Measurements from ENCODE around the gene LPXN.

LPXN gene

DNA sequence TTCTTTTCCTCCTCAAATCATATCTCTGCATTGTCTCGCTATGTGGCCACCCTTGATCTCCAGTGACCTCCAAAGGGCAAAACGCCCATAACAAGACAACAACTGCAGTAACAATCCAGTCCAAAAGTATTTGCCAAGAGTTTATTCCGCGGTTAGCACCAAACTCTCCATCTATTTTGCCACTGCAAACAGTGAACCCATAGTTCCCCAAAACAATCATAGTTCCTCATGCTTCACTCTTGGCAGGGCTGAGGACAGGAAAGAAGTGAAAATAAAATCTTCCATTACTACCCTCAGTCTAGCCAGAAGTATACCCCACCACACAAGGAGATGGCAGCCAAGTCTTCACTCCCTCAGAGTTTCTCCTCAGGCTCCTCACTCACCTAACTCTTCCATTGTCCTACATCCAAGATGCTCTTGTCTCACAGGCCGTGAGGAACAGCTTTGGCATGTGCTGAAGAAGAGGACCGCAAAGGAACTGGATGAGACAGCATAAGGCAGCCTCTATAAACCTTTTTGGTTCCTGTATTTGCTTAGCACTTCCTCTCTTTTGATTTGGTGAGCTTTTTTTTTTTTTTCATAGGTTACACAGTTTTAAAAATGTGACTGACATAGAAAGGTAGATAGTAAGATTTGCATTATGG lies at the start of gene LPXN:
LPXN (minus strand) TSS at position 480 of the 644 bp plus-strand sequence; CDS start at position 396, 84 bp downstream.
- no peak for DNase-seq

DNA sequence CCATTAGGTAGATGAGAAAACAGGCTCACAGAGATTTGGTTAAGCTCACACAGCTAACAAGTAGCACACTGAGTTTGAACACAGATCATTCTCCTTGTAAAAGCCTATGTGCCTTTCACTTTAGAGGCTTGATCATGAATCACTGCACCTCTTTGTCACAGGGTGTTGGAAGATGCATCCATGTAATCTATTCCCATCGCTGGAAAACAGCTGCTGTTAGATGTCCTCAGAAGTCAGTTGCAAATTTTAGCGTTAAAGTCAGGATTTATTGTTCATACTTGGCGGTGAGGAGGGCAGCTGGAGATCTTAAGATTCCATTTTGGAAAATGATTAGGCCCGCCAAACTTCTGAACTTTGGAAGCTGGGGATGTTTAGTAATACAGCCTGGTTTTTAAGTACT lies 49.4 kb upstream of the LPXN start:
- DNase-seq: no peak

DNA sequence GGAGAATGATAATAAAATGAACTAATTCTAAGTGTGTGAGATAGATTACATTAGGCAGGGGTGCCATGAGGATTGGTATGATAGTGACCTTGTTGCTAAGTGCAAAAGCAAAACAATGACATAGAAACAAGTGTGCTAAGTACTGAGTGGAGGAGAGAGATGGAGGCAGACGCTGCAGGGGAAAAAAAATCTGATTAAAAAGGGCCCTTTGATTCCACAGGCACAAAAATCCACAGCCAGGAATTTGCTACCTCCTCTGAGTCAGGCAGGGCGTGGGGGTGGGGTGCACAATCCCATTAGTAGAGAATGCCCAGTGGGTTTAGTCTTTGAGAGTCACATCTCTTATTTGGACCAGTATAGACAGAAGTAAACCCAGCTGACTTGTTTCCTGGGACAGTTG lies 46.7 kb upstream of the LPXN start, which contains the start of gene CNTF:
CNTF (plus strand) TSS at position 322 of the 400 bp plus-strand sequence. CDS start 88 bp downstream, outside the sequence.
- DNase-seq: no peak

DNA sequence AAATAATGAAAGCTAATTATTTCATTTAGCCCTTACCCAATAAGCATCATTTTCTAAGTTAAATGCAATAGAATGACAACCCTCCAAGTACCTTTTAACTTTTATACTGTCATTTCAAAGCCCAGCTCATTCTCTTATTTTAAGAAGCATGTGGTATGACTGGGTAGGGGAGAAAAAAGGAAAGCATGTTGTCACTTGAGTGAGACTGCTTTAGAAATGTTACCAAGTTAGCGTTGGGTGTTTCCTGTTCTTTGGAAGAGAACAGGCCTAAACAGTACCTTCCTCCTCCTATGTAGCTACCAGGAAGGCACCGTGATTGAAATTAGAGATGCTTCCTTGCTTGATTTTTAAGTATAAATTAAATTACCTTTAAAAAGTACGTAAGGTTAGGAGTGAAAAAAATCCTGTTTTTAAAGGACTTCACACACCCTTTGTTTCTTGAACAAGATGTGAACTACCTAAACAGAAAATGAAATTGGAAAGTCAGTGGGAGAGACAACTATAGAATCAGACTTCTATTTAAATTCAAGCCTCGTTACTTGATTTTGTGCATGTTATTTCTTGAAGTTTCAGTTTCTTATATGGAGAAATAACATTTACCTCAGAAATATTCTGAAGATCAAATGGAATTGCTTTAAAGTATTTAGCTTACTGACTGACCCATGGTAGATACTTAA lies 46.1 kb upstream of the LPXN start:
- DNase-seq: no peak

DNA sequence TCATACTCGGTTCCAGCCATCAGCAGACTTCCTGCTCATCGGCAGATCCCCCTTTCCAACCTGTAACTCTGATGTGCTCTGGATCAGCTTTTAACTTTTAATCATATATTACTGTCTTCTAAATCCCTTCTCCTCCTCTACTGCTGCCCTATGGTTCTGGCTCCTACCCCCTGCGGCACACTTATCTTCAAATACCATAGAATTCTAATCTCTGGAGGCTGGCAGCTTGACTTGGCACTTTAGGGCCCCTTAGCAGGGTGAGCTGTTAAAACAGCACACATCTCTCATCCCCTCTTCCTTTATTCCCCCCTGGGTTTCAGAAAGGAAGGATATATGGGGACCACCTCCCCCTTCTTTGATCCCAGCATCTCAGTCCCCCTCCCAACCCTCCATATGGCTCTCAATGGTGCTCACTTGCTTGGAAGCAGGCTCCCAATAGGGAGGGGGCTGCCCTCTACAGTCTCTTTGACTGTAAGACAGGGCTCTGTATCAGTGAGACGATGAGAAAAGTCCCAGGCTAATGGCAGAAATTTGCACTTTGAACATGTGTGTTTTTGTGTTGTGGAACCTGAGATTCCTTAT lies 42.4 kb upstream of the LPXN start:
- no peak for DNase-seq

DNA sequence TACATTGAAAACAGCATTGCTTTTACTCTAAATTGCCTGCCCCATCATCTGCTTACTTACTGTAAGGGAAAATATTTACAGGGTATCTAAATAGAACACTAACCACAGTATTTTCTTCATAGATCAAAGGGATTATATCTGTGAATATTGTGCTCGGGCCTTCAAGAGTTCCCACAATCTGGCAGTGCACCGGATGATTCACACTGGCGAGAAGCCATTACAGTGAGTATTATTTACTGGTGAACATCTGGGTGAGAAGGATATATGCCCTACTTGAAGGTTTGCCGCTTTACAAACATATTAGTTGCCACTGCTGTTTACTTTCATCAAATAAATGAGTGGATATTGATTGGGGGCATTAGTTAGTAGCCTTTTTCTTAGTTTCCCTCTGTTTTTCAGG lies 40.9 kb upstream of the LPXN start:
- DNase-seq: no peak

DNA sequence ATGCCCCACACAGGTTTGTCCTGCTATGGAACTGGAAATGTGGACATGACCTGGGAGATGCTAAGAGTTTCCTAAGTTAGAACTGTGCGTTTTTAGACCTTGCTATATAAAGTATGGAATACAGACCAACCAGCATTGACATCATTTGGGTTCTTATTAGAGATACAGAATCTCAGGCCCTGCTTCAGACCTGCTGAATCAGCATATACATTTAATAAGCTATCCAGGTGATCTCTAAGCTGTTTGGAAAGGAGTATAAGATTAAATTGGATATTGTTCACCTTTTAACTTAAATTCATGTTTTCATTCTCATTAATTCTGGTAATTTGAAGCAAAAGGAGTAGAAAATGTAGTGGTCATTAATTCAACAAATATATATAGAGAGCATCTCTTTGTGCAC lies 39.9 kb upstream of the LPXN start:
- no peak for DNase-seq

DNA sequence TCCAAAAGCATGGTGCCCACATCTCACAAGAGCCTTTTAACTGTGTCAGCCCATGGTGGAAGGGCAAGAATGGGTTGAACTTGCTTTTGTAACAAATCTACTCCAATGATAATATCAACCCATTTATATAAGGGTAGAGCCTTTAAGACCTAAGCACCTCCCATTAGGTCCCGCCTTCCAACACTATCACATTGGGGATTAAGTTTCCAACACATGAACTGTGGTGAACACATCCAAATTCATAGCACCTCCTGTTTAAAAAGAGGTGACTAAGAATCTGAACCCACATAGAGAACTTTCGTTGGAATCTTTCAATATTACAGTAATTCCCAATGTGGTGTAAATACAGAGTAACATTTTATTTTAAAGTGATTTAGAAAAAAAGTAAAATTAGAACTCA lies 37.6 kb upstream of the LPXN start:
- no peak for DNase-seq

DNA sequence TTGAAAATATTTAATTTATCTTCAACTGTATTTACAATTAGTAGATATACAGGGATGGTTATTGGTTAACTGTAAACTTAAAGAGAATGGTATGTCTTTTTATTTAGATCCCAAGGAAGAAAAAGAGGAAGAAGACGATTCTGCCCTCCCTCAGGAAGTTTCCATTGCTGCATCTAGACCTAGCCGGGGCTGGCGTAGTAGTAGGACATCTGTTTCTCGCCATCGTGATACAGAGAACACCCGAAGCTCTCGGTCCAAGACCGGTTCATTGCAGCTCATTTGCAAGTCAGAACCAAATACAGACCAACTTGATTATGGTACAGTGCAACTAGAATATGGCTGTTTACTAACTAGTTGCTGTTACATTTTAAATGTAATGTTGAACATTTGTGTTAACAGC lies 34.1 kb upstream of the LPXN start:
- no peak for DNase-seq

DNA sequence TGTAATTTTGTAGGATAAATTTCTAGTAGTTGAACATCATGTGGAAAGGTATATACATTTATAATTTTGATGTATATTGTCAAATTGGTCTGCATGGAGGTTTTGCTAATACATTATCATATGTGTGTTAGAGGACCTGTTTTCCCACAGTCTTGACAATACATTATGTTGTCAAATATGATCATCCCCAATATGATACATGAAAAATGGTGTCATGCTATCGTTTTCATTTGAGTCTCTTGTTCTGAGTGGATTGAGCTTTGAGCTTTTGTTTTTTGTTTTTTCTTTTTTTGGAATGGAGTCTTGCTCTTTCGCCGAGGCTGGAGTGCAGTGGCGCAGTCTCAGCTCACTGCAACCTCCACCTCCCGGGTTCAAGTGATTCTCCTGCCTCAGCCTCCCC lies 32.7 kb upstream of the LPXN start:
- DNase-seq: no peak

DNA sequence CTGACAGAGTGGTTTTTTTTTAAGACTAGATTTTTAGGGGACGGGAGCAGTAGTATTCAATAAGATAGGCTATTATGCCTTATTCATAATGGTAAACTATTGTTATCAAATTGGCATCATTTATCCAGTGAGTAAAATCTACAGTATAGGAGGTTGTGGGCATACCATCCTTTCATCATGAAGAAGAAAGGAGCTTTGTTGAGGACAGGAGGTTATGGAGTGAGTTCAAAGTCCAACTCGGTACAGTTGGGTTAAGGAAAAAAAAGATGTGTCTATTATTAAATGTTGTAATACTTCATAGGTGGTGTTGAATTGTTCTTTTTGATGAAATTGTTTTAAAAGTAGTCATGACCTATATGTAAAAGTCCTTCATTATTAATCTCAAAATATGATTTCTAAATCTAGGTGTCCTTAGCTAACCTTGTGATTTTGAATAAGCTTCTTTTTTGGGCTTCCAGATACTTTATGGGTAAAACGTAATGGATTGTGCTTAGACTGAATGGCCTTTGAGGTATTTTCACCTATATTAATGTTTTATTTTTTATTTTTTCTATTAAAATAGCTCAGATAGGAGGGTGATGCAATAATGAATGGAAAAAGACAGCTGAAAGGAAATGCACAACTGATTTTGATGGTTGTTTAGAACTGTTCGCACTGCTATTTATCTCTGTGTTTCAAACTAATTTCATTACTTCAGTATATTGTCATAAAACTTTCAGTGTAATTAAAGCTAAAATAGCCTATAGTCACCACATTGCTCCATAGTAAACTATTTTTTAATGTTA lies 31.5 kb upstream of the LPXN start:
- DNase-seq: no peak

DNA sequence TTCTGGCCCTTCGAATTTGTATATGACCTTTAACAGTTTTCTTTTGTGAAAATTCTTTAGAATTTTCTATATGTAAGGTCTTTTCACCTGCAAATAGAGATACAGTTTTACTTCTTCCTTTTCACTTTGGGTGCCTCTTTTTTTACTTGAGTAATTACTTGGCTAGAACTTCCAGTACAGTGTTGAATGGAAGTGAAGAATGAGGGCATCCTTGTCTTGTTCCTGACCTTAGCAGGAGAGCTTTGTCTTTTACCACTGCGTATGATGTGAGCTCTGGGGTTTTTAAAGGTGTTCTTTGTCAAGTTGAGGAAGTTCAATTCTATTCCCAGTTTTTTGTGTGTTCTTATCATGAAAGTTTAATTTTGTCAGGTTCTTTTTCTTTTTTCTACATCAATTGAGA lies 24.9 kb upstream of the LPXN start:
- no peak for DNase-seq

DNA sequence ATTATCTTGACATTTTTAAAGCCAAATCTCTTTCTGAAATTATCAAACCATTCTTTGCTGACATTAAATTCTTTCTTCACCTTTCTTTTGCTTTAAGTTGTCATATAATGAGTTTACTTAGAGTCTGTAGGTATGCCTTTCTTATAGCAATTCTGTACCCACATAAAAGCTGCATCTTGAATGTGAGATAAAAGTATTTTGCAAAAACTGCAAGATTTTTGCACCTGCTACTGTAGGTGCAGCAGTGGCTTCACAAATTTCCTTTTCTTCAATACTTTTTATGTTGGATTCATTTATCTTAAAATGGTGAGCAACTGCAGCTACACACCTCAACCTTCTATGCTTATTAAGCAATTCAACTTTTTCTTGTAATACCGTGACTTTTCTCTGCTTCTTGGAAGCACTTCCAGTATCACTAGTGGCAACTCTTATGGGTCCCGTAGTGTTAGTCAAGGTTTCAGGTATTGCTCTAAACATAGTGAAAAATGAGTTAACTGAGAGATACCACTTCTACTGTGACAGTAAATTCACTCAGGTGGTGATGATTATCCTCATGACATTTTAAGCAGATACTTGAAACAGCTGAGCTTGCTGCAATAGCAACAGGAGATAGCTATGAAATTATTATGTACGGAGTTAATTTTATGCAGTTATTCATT lies 22.0 kb upstream of the LPXN start:
- no peak for DNase-seq

DNA sequence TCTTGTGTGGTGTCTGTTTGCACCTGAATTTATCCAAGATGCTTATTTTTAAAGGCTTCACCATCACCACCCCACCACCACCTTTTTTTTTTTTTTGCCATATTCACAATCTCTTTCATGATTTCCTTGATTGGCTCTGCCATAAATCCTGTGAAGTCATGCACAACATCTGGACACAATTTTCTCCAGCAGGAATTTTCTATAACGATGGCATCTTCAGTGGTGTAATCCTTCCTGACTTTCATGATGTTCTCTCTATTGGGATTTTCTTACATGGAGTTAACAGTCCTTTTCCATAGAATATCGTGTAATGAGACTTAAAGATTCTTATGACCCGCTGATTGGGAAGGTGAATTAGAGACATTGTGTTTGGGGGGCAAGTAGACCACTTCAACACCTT lies 21.0 kb upstream of the LPXN start:
- DNase-seq: no peak

DNA sequence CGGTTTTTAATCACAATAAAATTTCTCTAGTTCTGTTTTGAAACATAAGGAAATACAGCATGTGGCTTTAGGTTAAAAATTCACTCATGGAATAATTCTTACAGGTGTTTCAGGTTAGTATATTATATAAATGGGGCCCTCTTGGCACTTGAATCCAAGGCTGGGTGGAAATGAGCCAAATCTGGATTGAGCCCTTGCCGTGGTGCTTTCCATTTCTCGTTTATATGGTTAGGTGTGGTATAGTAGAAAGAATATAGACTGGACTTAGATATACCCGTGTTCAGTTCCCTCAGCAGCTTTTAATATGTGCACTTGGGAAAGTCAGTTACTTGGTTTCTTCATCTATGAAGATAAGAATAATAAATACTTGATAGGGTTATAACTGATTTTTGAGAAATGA lies 19.2 kb upstream of the LPXN start:
- no peak for DNase-seq

DNA sequence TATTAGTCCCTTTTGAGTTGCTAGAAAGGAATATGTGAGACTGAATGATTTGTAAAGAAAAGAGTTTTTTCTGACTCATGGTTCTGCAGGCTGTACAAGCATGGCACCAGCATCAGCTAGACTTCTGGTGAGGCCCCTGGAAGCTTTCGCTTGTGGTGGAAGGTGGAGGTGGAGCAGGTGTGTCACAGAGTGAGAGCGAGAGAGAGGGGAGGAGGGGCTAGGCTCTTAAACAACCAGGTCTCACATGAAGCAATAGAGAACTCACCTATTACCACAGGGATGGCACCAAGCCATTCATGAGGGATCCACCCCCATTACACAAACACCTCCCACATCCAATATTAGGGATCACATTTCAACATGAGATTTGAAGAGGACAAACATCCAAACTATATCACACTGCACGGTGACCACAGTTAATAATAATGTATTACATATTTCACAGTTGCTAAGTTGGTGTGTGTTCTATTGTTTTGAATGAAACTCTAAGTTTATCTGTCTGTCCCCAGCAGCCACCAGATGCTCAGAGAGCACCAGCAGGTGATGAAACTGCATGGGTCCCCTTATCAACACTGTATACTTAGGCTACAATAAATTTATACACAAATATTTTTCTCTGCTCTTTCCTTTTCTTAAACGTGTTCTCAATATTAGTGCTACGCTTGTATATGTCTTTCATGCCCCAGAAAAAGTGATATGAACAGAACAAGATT lies 17.3 kb upstream of the LPXN start:
- DNase-seq: no peak

DNA sequence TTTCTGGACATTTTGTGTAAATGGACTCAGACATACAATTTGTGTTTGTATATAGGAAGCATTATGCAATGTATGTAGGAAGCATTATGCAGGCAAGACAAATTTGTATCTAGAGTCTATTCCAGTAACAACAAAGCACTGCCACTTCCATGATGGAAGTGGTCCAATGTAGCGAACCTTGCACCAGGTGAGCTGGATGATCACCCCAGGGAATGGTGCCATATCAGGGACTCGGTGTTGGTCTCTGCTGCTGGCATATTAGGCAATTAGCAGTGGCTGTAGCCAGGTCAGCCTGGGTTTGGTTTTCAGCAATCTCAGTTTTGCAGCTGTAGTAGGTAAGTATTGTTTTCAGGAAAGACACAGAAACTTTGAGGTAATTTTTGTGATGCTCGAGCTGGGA lies 16.0 kb upstream of the LPXN start:
- DNase-seq: no peak

DNA sequence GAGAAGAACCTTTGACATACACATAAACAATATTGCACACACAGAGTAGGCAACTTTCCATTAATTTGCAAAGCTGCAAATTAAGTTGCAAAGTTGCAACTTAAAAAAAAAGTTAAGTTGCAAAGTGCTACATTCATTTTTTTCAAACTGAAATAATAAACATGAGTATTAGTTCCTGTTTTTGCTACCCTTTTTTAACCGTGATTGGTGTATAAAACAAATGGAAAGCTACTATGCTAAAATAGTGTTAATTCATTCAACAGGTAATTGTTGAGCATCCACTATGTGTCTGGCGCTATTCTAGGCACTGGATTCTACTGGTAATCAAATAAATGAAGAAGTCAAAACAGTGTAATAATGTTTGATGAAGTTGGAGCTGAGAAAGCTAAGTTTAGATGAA lies 11.3 kb upstream of the LPXN start:
- DNase-seq: no peak

DNA sequence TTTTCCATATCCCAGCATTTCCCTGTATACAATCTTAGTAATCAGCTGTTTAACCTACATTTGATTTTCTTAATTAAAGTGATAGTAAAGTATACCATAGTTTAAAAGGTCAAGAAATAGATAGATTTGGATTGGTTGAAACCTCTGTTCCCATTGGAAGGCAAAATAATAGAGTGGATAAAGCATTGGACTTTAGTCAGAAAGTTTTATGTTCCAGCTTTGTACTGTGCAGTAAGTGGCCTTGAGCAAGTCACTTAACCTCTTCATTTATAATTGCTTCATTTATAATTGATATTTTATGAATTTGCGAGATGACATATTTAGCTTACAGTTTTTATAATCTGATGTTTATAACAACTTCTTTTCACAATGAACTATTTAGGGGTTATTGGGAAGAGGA lies 6.8 kb upstream of the LPXN start:
- DNase-seq: no peak

DNA sequence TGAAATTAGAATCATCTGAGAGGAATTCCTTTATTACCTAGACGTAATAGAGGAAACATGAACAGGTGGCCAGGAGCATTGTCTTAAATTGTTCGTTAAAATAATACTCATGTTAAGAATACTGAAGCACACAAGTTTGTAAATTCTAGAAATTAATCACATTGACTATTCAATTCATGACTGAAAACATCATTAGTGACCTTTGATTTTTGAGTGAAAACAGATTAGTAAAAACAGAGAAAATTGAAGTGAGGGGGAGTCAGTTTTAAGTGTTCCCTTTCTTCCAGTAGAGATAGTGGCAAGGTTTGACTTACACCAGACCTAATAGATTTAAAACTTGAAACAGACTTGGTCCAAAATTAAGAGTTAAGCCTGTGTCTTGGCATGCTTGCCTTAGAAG lies 4.7 kb upstream of the LPXN start:
- DNase-seq: no peak

DNA sequence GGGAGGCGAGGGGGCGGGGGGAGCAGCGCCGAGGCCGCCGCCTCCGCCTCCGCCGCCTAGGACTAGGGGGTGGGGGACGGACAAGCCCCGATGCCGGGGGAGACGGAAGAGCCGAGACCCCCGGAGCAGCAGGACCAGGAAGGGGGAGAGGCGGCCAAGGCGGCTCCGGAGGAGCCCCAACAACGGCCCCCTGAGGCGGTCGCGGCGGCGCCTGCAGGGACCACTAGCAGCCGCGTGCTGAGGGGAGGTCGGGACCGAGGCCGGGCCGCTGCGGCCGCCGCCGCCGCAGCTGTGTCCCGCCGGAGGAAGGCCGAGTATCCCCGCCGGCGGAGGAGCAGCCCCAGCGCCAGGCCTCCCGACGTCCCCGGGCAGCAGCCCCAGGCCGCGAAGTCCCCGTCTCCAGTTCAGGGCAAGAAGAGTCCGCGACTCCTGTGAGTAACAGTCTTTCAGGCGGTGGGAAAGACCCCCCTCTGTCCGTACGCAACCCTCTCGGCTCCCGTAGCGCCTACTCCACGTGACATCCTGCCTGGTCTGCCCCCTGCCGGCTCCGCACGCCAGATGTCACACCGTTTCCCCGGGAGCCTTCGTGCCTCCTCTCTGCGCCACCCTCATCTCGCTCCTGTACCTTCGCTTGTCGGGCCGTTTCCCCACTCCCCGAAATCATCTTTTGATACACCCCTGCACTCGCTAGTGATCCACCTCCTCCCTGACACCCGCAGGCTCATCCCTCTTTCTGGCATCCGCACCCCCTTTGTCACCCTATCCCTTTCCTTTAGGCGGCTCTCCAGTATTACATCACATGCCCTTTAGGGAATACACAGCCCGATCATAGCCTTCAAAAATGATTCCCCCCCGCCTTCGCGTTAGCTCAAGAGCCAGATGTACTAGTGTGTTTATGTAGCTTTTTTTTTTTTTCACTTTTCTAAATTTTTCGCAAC lies 3.8 kb upstream of the LPXN start:
- DNase-seq: peak; percentile 91 to 97
